Trophoblast cell (in vitro differentiated cells and primary cell): Measurements from ENCODE around the gene PLEKHO2.

Experiments used
- DNase-seq, 2 donors: peaks; one replicate each; pipeline ENCODE4 v3.0.0-alpha.2; 2016
- H2AFZ ChIP-seq: 2 replicates; pipeline ENCODE4 v1.6.1; 2013; ENCODE audit warnings: low read length, moderate library complexity, mild to moderate bottlenecking; ENCODE audit not compliant: insufficient read depth, poor library complexity
- H2AK5ac ChIP-seq: 2 replicates; pipeline ENCODE4 v1.6.1; 2013; ENCODE audit warnings: mild to moderate bottlenecking, low read length
- H2BK120ac ChIP-seq: 2 replicates; pipeline ENCODE4 v1.6.1; 2013; ENCODE audit warnings: low read length, mild to moderate bottlenecking, moderate library complexity; ENCODE audit not compliant: insufficient read depth, poor library complexity
- H2BK12ac ChIP-seq: 2 replicates; pipeline ENCODE4 v1.6.1; 2013; ENCODE audit warnings: mild to moderate bottlenecking, low read length, moderate library complexity
- H2BK5ac ChIP-seq: 2 replicates; pipeline ENCODE4 v1.6.1; 2013; ENCODE audit warnings: low read length, low read depth, moderate library complexity, mild to moderate bottlenecking; ENCODE audit not compliant: poor library complexity
- H3K14ac ChIP-seq: 2 replicates; pipeline ENCODE4 v1.6.1; 2013; ENCODE audit warnings: mild to moderate bottlenecking, low read length
- H3K18ac ChIP-seq: 2 replicates; pipeline ENCODE4 v1.6.1; 2013; ENCODE audit warnings: mild to moderate bottlenecking, low read length
- H3K23ac ChIP-seq: 2 replicates; pipeline ENCODE4 v1.6.1; 2013; ENCODE audit warnings: low read length
- H3K27ac ChIP-seq: 2 replicates; pipeline ENCODE4 v1.5.1; 2013; ENCODE audit warnings: low read depth, mild to moderate bottlenecking, inconsistent platforms, low read length, moderate library complexity
- H3K27me3 ChIP-seq: 2 replicates; pipeline ENCODE4 v1.6.1; 2013; ENCODE audit warnings: inconsistent platforms, mild to moderate bottlenecking, low read length, moderate library complexity; ENCODE audit not compliant: insufficient read depth
- H3K36me3 ChIP-seq, 2 experiments: 1 replicate in 1 of 2; 2 replicates in 1 of 2; pipeline ENCODE4 v1.6.1; 2013; ENCODE audit warnings: low read length in 2 of 2, mild to moderate bottlenecking in 2 of 2, moderate library complexity in 1 of 2; ENCODE audit not compliant: insufficient read depth in 2 of 2, control insufficient read depth in 1 of 2
- H3K4ac ChIP-seq: 2 replicates; pipeline ENCODE4 v1.6.1; 2013; ENCODE audit warnings: low read depth, mild to moderate bottlenecking, low read length, moderate library complexity
- H3K4me1 ChIP-seq, 2 experiments: 1 replicate in 1 of 2; 2 replicates in 1 of 2; pipeline ENCODE4 v1.6.1; 2013; ENCODE audit warnings: low read length in 2 of 2, mild to moderate bottlenecking in 2 of 2, moderate library complexity in 1 of 2; ENCODE audit not compliant: insufficient read depth in 2 of 2, control insufficient read depth in 1 of 2
- H3K4me2 ChIP-seq: 2 replicates; pipeline ENCODE4 v1.6.1; 2013; ENCODE audit warnings: inconsistent platforms, mild to moderate bottlenecking, low read length, moderate library complexity
- H3K4me3 ChIP-seq: 2 replicates; pipeline ENCODE4 v1.5.1; 2013; ENCODE audit warnings: mild to moderate bottlenecking, low read depth, low read length, inconsistent platforms
- H3K79me1 ChIP-seq: one replicate; pipeline ENCODE4 v1.6.1; 2013; ENCODE audit warnings: low read length
- H3K79me2 ChIP-seq: 2 replicates; pipeline ENCODE4 v1.6.1; 2013; ENCODE audit warnings: low read length, mild to moderate bottlenecking; ENCODE audit not compliant: control insufficient read depth, insufficient read depth, poor library complexity
- H3K9ac ChIP-seq: 2 replicates; pipeline ENCODE4 v1.6.1; 2013; ENCODE audit warnings: mild to moderate bottlenecking, low read length
- H3K9me3 ChIP-seq: 2 replicates; pipeline ENCODE4 v1.6.1; 2013; ENCODE audit warnings: low read depth, mild to moderate bottlenecking, control low read depth, inconsistent platforms, low read length; ENCODE audit not compliant: insufficient read depth
- H4K12ac ChIP-seq: 2 replicates; pipeline ENCODE4 v1.6.1; 2013; ENCODE audit warnings: low read depth, mild to moderate bottlenecking, low read length, moderate library complexity
- H4K8ac ChIP-seq: 2 replicates; pipeline ENCODE4 v1.6.1; 2013; ENCODE audit warnings: low read depth, mild to moderate bottlenecking, low read length, moderate library complexity
- H4K91ac ChIP-seq: one replicate; pipeline ENCODE4 v1.6.1; 2013; ENCODE audit warnings: low read depth, mild to moderate bottlenecking, low read length, moderate library complexity
- WGBS: extraction: QIAGEN DNeasy Blood & Tissue Kit; methylation state at CpG from one replicate; pipeline ENCODE4 v1.1.7; 2013; ENCODE audit warnings: missing lambda C conversion rate; ENCODE audit not compliant: insufficient read length, insufficient coverage; ENCODE audit errors: extremely low coverage; 5-methylcytosine and 5-hydroxymethylcytosine counted together

PLEKHO2 gene

DNA sequence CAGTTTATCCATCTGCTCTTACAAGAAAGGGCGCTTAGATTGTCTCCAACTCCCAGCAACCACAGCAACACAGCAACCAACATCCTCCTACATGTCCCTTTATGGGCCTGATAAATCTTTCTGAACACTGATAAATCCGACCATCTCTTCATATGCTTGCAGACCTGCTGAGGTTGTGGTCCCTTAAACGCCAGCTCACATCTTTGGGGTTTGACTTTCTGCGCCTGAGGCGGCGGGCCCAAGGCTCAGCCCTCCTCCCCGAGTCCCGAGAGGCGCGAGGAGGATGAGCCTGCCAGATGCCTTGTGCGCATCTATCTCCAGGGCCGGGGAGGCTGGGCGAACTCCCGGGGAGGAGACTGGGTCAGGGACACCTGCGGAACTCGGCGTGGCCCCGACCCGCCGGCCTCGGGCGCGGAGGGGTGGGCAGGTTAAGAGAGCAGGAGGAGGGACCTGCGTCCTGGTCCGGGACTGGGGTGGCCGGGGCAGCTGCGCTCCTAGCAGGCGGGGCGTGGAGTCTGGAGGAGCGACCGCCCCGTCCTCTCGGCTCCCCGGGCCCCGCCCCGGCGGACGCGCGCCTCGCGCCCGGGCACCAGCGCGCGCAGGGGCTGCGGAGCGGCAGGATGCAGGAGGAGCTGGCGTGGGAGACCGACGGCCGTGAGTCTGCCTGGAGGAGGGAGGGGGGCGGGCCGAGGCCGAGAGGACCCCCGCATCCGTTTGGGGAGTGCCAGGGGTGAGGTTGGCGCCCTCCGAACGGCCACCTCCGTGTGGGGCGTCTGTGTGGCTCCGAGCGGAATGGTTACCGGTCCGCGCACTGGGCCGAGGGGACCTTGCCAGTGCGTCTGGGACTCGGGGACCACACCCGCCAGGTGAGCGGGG, 69.8 kb downstream of the PLEKHO2 start, which contains the start of gene ANKDD1A:
ANKDD1A (plus strand) TSS at position 592 of the 876 bp plus-strand sequence; CDS start at position 621, 29 bp downstream.
- H3K27ac ChIP-seq = no peak within 1 kb of the TSS
- peak within 1 kb of the TSS; percentile 13 for H4K91ac ChIP-seq
- H3K14ac ChIP-seq = no peak within 1 kb of the TSS
- H3K9ac ChIP-seq = no peak within 1 kb of the TSS
- peaks cover 6% of the 10 kb centered on the region for H3K27me3 ChIP-seq
- H3K79me2 ChIP-seq = no peaks in the 10 kb centered on the region
- H3K18ac ChIP-seq = no peak within 1 kb of the TSS
- H2AFZ ChIP-seq = peak within 1 kb of the TSS; percentile 74
- no peak within 1 kb of the TSS for H3K23ac ChIP-seq
- DNase-seq = peak; percentile 38 to 69
- no peak within 1 kb of the TSS for H2BK12ac ChIP-seq
- H2BK5ac ChIP-seq = no peak within 1 kb of the TSS
- no CpG with 5 or more reads among the region's 72 CpGs for WGBS
- H3K9me3 ChIP-seq = peaks cover 2% of the 10 kb centered on the region
- H2BK120ac ChIP-seq = no peak within 1 kb of the TSS
- no peaks in the 10 kb centered on the region for H3K79me1 ChIP-seq
- no peaks in the 10 kb centered on the region for H3K36me3 ChIP-seq
- peak within 1 kb of the TSS; percentile 6 for H4K8ac ChIP-seq
- no peak within 1 kb of the TSS for H3K4ac ChIP-seq
- peak within 1 kb of the TSS; percentile 9 for H4K12ac ChIP-seq
- H3K4me3 ChIP-seq = peak within 1 kb of the TSS; percentile 67
- H3K4me2 ChIP-seq = peak within 1 kb of the TSS; percentile 85
- H3K4me1 ChIP-seq = peaks cover 4 to 8% of the 10 kb centered on the region in 2 experiments
- no peak within 1 kb of the TSS for H2AK5ac ChIP-seq

DNA sequence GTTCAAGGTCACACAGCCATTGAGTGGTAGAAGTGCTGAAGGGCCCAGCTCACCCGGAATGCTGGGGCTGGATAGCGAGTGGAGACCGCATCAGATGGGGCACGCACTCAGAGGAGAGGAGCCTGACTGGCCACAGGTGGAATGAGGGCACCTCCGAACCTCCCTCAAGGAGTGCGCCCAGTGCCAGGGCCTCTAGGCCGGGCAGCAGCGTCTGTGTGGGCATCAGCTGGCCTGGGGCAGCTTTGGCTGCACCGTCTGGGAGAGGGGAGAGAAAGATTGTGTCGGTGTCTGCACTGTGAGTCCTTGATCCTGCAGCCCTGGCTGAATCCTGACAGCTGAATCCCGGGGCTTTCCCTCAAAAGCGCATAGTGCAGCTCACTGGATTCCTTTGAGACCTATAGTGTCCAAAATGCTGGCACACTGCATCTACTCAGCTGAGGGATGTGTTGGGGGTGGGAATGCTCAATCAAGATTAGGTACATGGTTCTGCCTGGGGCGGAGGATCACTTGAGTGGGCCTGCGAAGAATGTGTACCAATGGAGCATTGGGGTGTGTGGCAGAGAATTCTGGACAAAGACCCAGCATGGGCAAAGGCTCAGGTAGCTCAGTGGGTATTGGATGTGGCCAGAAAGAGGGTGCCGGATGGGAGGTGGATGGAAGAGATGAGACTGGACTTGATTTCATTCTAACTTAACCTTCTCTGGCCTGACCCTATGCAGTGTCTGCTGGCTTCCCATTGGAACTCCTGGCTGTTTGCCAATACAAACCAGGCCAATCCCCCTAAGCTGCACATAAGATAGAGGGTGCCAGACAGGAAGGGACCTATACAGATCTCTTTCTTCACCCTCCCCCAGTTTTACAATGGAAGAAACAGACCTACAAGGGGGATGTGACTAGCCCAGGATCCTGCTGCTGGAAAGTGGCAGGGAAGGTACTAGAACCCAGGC, 70.9 kb downstream of the PLEKHO2 start:
- Histone ChIP-seq H3K9ac (no peak overlapping the region), H3K79me1 (no peaks in the 10 kb centered on the region), H3K4ac (no peak overlapping the region), H3K4me3 (no peak overlapping the region), H2BK120ac (no peak overlapping the region), H2BK12ac (no peak overlapping the region), H3K23ac (no peak overlapping the region), H3K4me1 (peaks cover 4 to 8% of the 10 kb centered on the region in 2 experiments), H3K36me3 (no peaks in the 10 kb centered on the region), H3K14ac (no peak overlapping the region), H4K8ac (no peak overlapping the region), H3K27ac (no peak overlapping the region), H3K9me3 (no peaks in the 10 kb centered on the region), H2AK5ac (no peak overlapping the region), H4K12ac (no peak overlapping the region), H2BK5ac (no peak overlapping the region), H3K27me3 (peaks cover 6% of the 10 kb centered on the region), H4K91ac (no peak overlapping the region), H3K79me2 (no peaks in the 10 kb centered on the region), H3K4me2 (peak overlapping the region; percentile 85), H3K18ac (no peak overlapping the region), H2AFZ (no peak overlapping the region)
- DNase-seq = no peak
- no CpG with 5 or more reads among the region's 15 CpGs for WGBS

DNA sequence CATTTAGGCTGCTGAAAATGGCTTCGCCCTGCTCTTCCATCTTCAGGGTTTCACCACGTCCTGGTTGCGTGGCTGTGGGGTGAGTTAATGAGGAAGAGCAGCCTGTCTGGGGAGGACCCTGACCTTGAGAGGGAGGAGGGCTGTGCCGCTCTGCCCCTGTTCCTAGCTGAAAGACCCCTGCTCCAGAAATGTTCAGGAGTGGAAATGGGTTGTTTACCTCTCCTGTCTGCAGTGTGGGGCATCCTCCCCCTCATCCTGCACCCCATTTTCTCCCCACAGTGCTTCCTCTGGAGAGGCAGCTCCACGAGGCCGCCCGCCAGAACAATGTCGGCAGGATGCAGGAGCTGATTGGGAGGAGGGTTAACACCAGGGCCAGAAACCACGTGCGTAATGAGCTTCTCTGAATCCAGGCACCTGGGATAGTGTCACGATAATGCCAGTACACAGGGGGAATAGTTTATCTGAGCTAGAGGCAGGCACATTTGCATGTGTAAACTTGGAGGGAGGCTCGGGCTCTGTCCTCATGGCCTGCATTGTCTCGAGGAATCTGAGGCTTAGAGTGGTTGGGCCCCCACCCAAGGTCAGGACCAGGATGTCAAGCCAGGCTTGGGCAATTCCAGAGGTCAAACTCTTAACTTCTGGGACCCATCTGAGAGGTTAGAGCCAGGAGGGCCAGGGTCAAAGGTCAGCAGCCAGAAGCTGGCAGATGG, 74.0 kb downstream of the PLEKHO2 start:
- Histone ChIP-seq H4K91ac (no peak overlapping the region), H3K9ac (no peak overlapping the region), H3K79me2 (no peaks in the 10 kb centered on the region), H3K14ac (no peak overlapping the region), H3K4ac (no peak overlapping the region), H3K27me3 (peaks cover 6% of the 10 kb centered on the region), H2AK5ac (no peak overlapping the region), H3K18ac (no peak overlapping the region), H3K79me1 (no peaks in the 10 kb centered on the region), H3K4me1 (peaks cover 4 to 8% of the 10 kb centered on the region in 2 experiments), H4K12ac (no peak overlapping the region), H3K9me3 (no peaks in the 10 kb centered on the region), H3K36me3 (no peaks in the 10 kb centered on the region), H2BK5ac (no peak overlapping the region), H3K23ac (no peak overlapping the region), H2AFZ (no peak overlapping the region), H2BK120ac (no peak overlapping the region), H4K8ac (no peak overlapping the region), H3K4me3 (no peak overlapping the region), H3K4me2 (no peak overlapping the region), H3K27ac (no peak overlapping the region), H2BK12ac (no peak overlapping the region)
- no peak for DNase-seq
- WGBS = no CpG with 5 or more reads among the region's 13 CpGs

DNA sequence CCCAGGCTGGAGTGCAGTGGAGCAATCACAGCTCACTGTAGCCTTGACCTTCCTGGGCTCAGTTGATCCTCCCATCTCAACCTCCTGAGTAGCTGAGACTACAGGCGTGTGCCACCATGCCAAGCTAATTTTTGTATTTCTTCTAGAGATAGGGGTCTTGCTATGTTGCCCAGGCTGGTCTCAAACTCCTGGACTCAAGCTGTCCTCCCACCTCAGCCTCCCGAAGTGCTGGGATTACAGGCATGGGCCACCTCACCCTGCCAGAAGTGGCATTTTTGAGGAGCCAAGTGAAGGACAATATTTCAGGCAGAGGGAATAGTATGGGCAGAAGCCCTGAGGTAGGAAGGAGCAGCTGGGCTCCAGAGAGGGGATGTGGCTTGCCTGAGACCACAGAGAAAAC, 74.7 kb downstream of the PLEKHO2 start:
- H3K36me3 ChIP-seq = no peaks in the 10 kb centered on the region
- no peaks in the 10 kb centered on the region for H3K79me2 ChIP-seq
- H3K23ac ChIP-seq = no peak overlapping the region
- H3K14ac ChIP-seq = no peak overlapping the region
- no peak overlapping the region for H3K27ac ChIP-seq
- no peaks in the 10 kb centered on the region for H3K79me1 ChIP-seq
- no peak overlapping the region for H4K12ac ChIP-seq
- H3K18ac ChIP-seq = no peak overlapping the region
- no peak overlapping the region for H2AFZ ChIP-seq
- H2BK120ac ChIP-seq = no peak overlapping the region
- no peak overlapping the region for H3K4me2 ChIP-seq
- no peak overlapping the region for H4K91ac ChIP-seq
- H3K9me3 ChIP-seq = no peaks in the 10 kb centered on the region
- no CpG with 5 or more reads among the region's 2 CpGs for WGBS
- H2BK5ac ChIP-seq = no peak overlapping the region
- no peak overlapping the region for H2AK5ac ChIP-seq
- H3K27me3 ChIP-seq = peaks cover 3% of the 10 kb centered on the region
- no peak overlapping the region for H3K9ac ChIP-seq
- no peak overlapping the region for H3K4ac ChIP-seq
- peaks cover 1 to 6% of the 10 kb centered on the region in 2 experiments for H3K4me1 ChIP-seq
- no peak for DNase-seq
- H3K4me3 ChIP-seq = no peak overlapping the region
- H4K8ac ChIP-seq = no peak overlapping the region
- H2BK12ac ChIP-seq = no peak overlapping the region
